ENCODE data around the gene SLC8A1. TPM values are rescaled to one million over a fixed set of nuclear protein-coding genes. Genes with fewer than 3 reads are reported as not detected.

SLC8A1 gene
- total RNA-seq, 1 donor from 2014 or later, result 4.2 TPM

- H3K4me1 Mint-ChIP-seq, result no peaks in the 10 kb centered on the region
- H3K9me3 Mint-ChIP-seq, result no peaks in the 10 kb centered on the region
- no peak overlapping the region for H3K4me3 Mint-ChIP-seq
- DNase-seq (ENCODE audit: low read depth, low spot score), result no peak
- H3K27me3 Mint-ChIP-seq (ENCODE audit: low read depth), result no peaks in the 10 kb centered on the region
- TF ChIP-seq CTCF (conservative IDR thresholded peaks at IDR 0.05), result no peak
- H3K36me3 Mint-ChIP-seq (ENCODE audit: low read depth), result no peaks in the 10 kb centered on the region
- H3K27ac Mint-ChIP-seq (ENCODE audit: unreplicated experiment), result no peak overlapping the region
Measured at GRCh38 chr2:40412456-40412855, 39.4 kb downstream of the SLC8A1 start.

- Mint-ChIP-seq H3K4me3 (no peak overlapping the region), H3K36me3 (ENCODE audit: low read depth) (no peaks in the 10 kb centered on the region), H3K9me3 (no peaks in the 10 kb centered on the region), H3K4me1 (no peaks in the 10 kb centered on the region), H3K27ac (ENCODE audit: unreplicated experiment) (no peak overlapping the region), H3K27me3 (ENCODE audit: low read depth) (no peaks in the 10 kb centered on the region)
- TF ChIP-seq CTCF (conservative IDR thresholded peaks at IDR 0.05), result no peak
- no peak for DNase-seq (ENCODE audit: low read depth, low spot score)
Measured at GRCh38 chr2:40410695-40411094, 41.2 kb downstream of the SLC8A1 start.

- TF ChIP-seq CTCF (conservative IDR thresholded peaks at IDR 0.05), result no peak
- Mint-ChIP-seq H3K9me3 (no peaks in the 10 kb centered on the region), H3K4me1 (no peaks in the 10 kb centered on the region), H3K4me3 (no peak overlapping the region), H3K36me3 (ENCODE audit: low read depth) (no peaks in the 10 kb centered on the region), H3K27me3 (ENCODE audit: low read depth) (no peaks in the 10 kb centered on the region), H3K27ac (ENCODE audit: unreplicated experiment) (no peak overlapping the region)
- DNase-seq (ENCODE audit: low read depth, low spot score), result no peak
Measured at GRCh38 chr2:40409734-40410133, 42.2 kb downstream of the SLC8A1 start.

- no peak for DNase-seq (ENCODE audit: low read depth, low spot score)
- Mint-ChIP-seq H3K27me3 (ENCODE audit: low read depth) (no peaks in the 10 kb centered on the region), H3K36me3 (ENCODE audit: low read depth) (no peaks in the 10 kb centered on the region), H3K9me3 (no peaks in the 10 kb centered on the region), H3K4me3 (no peak overlapping the region), H3K4me1 (no peaks in the 10 kb centered on the region), H3K27ac (ENCODE audit: unreplicated experiment) (no peak overlapping the region)
- no peak for TF ChIP-seq CTCF (conservative IDR thresholded peaks at IDR 0.05)
Measured at GRCh38 chr2:40406485-40407289, 45.2 kb downstream of the SLC8A1 start.

GRCh38 chr2:40405465-40405864 is 46.4 kb downstream of the SLC8A1 start:
- Mint-ChIP-seq H3K27ac (ENCODE audit: unreplicated experiment) (no peak overlapping the region), H3K4me1 (peaks cover 3% of the 10 kb centered on the region), H3K4me3 (no peak overlapping the region), H3K36me3 (ENCODE audit: low read depth) (no peaks in the 10 kb centered on the region), H3K9me3 (no peaks in the 10 kb centered on the region), H3K27me3 (ENCODE audit: low read depth) (no peaks in the 10 kb centered on the region)
- TF ChIP-seq CTCF (conservative IDR thresholded peaks at IDR 0.05), result no peak
- no peak for DNase-seq (ENCODE audit: low read depth, low spot score)

Measured in neural crest cell (in vitro differentiated cells).